Stimulated activated CD8-positive, alpha-beta memory T cell treated with anti-CD3 and anti-CD28 coated beads, Interleukin-4, amount 100 ng/mL, for 24 hours (primary cell): ENCODE results near the gene NDST1.
"Not testable (repeated sequence)": the region's sequence is repeated elsewhere in the genome, so short reads cannot be mapped to it uniquely, and the experiment has no call there.

Experiments used
- DNase-seq: peaks from one replicate; pipeline ENCODE4 v3.0.0-alpha.2; 2020; ENCODE audit warnings: low read depth

Gene NDST1

GRCh38 chr5:150508828-150509227 lies 897 bp downstream of the NDST1 start:
- no peak for DNase-seq

GRCh38 chr5:150509992-150510391 lies 2.1 kb downstream of the NDST1 start:
- no peak for DNase-seq

- DNase-seq, result no peak
Observed at GRCh38 chr5:150510460-150511263, 2.7 kb downstream of the NDST1 start.

GRCh38 chr5:150511578-150512367 lies 3.8 kb downstream of the NDST1 start:
- DNase-seq, result no peak

GRCh38 chr5:150512368-150512747 lies 4.4 kb downstream of the NDST1 start:
- no peak for DNase-seq

- DNase-seq, result no peak
Observed at GRCh38 chr5:150513375-150514309, 5.7 kb downstream of the NDST1 start.

- no peak for DNase-seq
Observed at GRCh38 chr5:150514708-150515211, 6.8 kb downstream of the NDST1 start.

- DNase-seq, result no peak
Observed at GRCh38 chr5:150515446-150515845, 7.5 kb downstream of the NDST1 start.

GRCh38 chr5:150516011-150516410 lies 8.1 kb downstream of the NDST1 start:
- no peak for DNase-seq

- no peak for DNase-seq
Observed at GRCh38 chr5:150517272-150518152, 9.6 kb downstream of the NDST1 start.

- DNase-seq, result not testable (repeated sequence)
Observed at GRCh38 chr5:150518712-150519559, 11.0 kb downstream of the NDST1 start.

GRCh38 chr5:150519560-150519945 lies 11.6 kb downstream of the NDST1 start:
- no peak for DNase-seq

- no peak for DNase-seq
Observed at GRCh38 chr5:150519978-150520377, 12.0 kb downstream of the NDST1 start.

GRCh38 chr5:150520747-150521521 lies 13.0 kb downstream of the NDST1 start:
- DNase-seq, result no peak

- DNase-seq, result no peak
Observed at GRCh38 chr5:150521522-150521817, 13.5 kb downstream of the NDST1 start.

- DNase-seq, result no peak
Observed at GRCh38 chr5:150521939-150522503, 14.1 kb downstream of the NDST1 start.

- DNase-seq, result no peak
Observed at GRCh38 chr5:150522504-150523414, 14.8 kb downstream of the NDST1 start.
